ENCODE results near the gene ERRFI1.

ERRFI1 gene

GRCh38 chr1:8012955-8013354 lies 13.2 kb downstream of the ERRFI1 start:
- no peak for DNase-seq (ENCODE audit: low read depth, low spot score)
- Histone ChIP-seq H3K4me3 (no peak overlapping the region), H3K9me3 (ENCODE audit: low read depth, low read length) (no peaks in the 10 kb centered on the region), H3K27ac (no peak overlapping the region), H3K9ac (ENCODE audit: insufficient read length) (no peak overlapping the region), H3K36me3 (ENCODE audit: insufficient read depth, low read length) (no peaks in the 10 kb centered on the region)
- no peak for TF ChIP-seq FOXP2 (optimal IDR thresholded peaks at IDR 0.05; ENCODE audit: control extremely low read depth, extremely low read length, insufficient read depth)
- no peak for TF ChIP-seq POLR2AphosphoS5 (IDR thresholded peaks at IDR 0.05; ENCODE audit: borderline replicate concordance, low read depth, low read length)
- TF ChIP-seq EZH2 (IDR thresholded peaks at IDR 0.05) = no peak

- H3K9me3 ChIP-seq (ENCODE audit: low read depth, low read length) = no peaks in the 10 kb centered on the region
- no peaks in the 10 kb centered on the region for H3K36me3 ChIP-seq (ENCODE audit: insufficient read depth, low read length)
- DNase-seq (ENCODE audit: low read depth, low spot score) = no peak
- no peak overlapping the region for H3K4me3 ChIP-seq
- no peak overlapping the region for H3K27ac ChIP-seq
- TF ChIP-seq POLR2AphosphoS5 (IDR thresholded peaks at IDR 0.05; ENCODE audit: borderline replicate concordance, low read depth, low read length) (no peak), FOXP2 (optimal IDR thresholded peaks at IDR 0.05; ENCODE audit: control extremely low read depth, extremely low read length, insufficient read depth) (no peak), EZH2 (IDR thresholded peaks at IDR 0.05) (no peak)
- no peak overlapping the region for H3K9ac ChIP-seq (ENCODE audit: insufficient read length)
Measured at GRCh38 chr1:8011923-8012858, 13.9 kb downstream of the ERRFI1 start.

GRCh38 chr1:8011016-8011415 lies 15.1 kb downstream of the ERRFI1 start:
- Histone ChIP-seq H3K27ac (no peak overlapping the region), H3K9ac (ENCODE audit: insufficient read length) (no peak overlapping the region), H3K9me3 (ENCODE audit: low read depth, low read length) (no peaks in the 10 kb centered on the region), H3K4me3 (no peak overlapping the region), H3K36me3 (ENCODE audit: insufficient read depth, low read length) (no peaks in the 10 kb centered on the region)
- DNase-seq (ENCODE audit: low read depth, low spot score) = no peak
- TF ChIP-seq FOXP2 (optimal IDR thresholded peaks at IDR 0.05; ENCODE audit: control extremely low read depth, extremely low read length, insufficient read depth) (no peak), EZH2 (IDR thresholded peaks at IDR 0.05) (no peak), POLR2AphosphoS5 (IDR thresholded peaks at IDR 0.05; ENCODE audit: borderline replicate concordance, low read depth, low read length) (no peak)

GRCh38 chr1:8010080-8010664 lies 15.9 kb downstream of the ERRFI1 start:
- Histone ChIP-seq H3K9ac (ENCODE audit: insufficient read length) (no peak overlapping the region), H3K4me3 (no peak overlapping the region), H3K9me3 (ENCODE audit: low read depth, low read length) (no peaks in the 10 kb centered on the region), H3K27ac (no peak overlapping the region), H3K36me3 (ENCODE audit: insufficient read depth, low read length) (no peaks in the 10 kb centered on the region)
- no peak for DNase-seq (ENCODE audit: low read depth, low spot score)
- TF ChIP-seq FOXP2 (optimal IDR thresholded peaks at IDR 0.05; ENCODE audit: control extremely low read depth, extremely low read length, insufficient read depth) (no peak), POLR2AphosphoS5 (IDR thresholded peaks at IDR 0.05; ENCODE audit: borderline replicate concordance, low read depth, low read length) (no peak), EZH2 (IDR thresholded peaks at IDR 0.05) (no peak)

- Histone ChIP-seq H3K36me3 (ENCODE audit: insufficient read depth, low read length) (no peaks in the 10 kb centered on the region), H3K9ac (ENCODE audit: insufficient read length) (no peak overlapping the region), H3K9me3 (ENCODE audit: low read depth, low read length) (no peaks in the 10 kb centered on the region), H3K4me3 (no peak overlapping the region), H3K27ac (no peak overlapping the region)
- DNase-seq (ENCODE audit: low read depth, low spot score) = no peak
- TF ChIP-seq POLR2AphosphoS5 (IDR thresholded peaks at IDR 0.05; ENCODE audit: borderline replicate concordance, low read depth, low read length) = no peak
- TF ChIP-seq FOXP2 (optimal IDR thresholded peaks at IDR 0.05; ENCODE audit: control extremely low read depth, extremely low read length, insufficient read depth) = no peak
- TF ChIP-seq EZH2 (IDR thresholded peaks at IDR 0.05) = no peak
Measured at GRCh38 chr1:8009043-8010002, 16.8 kb downstream of the ERRFI1 start.

GRCh38 chr1:8006037-8006963 lies 19.8 kb downstream of the ERRFI1 start:
- TF ChIP-seq EZH2 (IDR thresholded peaks at IDR 0.05) = no peak
- no peak for TF ChIP-seq FOXP2 (optimal IDR thresholded peaks at IDR 0.05; ENCODE audit: control extremely low read depth, extremely low read length, insufficient read depth)
- TF ChIP-seq POLR2AphosphoS5 (IDR thresholded peaks at IDR 0.05; ENCODE audit: borderline replicate concordance, low read depth, low read length) = no peak
- H3K9me3 ChIP-seq (ENCODE audit: low read depth, low read length) = no peaks in the 10 kb centered on the region
- H3K4me3 ChIP-seq = no peak overlapping the region
- H3K27ac ChIP-seq = no peak overlapping the region
- no peaks in the 10 kb centered on the region for H3K36me3 ChIP-seq (ENCODE audit: insufficient read depth, low read length)
- DNase-seq (ENCODE audit: low read depth, low spot score) = no peak
- no peak overlapping the region for H3K9ac ChIP-seq (ENCODE audit: insufficient read length)
